Germinal center (tissue), 1 donor: ENCODE data around the gene PRKCB.

Source experiments
- DNase-seq: peaks from one replicate; pipeline ENCODE4 v3.0.0; 2012; ENCODE audit warnings: mixed read lengths, low spot score

The PRKCB gene

DNA sequence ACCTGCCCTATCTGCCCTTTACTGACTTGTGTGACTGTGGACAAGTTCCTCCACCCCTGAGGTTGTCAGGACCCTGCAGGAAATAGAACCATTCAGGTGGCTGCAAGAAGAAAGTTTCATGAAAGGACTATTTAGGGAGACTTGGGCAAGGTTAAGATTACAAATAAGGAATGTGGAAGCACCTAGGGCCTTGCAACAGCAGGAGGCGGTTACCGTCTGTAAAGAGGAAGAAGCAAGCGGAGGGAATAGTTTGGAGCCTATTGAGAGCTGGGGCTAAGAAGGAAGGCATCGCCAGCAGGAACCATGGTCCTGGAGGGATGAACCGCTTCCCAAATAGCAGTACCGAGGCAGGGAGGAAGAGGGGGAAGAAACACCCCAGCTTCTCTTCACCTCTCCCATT, 132.4 kb downstream of the PRKCB start:
- DNase-seq, result no peak

DNA sequence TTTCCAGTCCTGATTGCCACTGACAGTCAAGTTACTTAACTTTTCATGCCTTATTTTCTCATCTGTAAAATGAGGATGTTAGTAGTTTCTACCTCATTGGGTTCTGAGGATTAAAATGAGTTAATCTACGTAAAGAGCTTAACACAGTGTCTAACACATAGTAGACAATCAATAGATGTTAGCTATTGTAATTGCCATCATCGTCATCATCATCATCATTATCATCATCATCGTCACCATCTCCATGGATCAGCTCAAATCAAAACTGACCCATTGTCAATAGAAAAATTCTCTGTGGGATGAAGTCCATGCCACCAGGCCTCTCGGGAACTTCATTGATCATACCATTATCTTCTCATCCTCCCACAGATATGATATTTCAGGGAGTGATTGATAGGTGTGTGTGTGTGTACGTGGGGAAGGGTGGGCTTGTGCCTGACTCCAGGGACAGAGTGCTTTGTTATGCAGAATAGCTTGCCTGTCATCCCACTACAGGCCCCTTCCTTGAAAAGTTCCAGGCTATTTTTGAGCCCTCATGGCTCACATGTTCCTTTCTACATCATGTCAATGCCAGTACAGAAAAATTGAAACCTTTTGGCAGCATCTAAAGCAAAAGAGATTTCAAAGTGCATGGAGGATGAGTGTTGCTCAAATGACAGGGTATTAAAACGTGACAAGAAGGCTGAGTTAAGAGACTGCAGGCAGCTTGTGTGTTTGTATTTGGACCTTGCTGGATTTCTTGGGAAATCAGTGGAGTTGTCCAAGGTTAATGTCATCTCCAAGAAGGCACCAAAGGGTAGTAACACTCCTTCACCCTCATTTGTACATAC, 133.9 kb downstream of the PRKCB start:
- no peak for DNase-seq

DNA sequence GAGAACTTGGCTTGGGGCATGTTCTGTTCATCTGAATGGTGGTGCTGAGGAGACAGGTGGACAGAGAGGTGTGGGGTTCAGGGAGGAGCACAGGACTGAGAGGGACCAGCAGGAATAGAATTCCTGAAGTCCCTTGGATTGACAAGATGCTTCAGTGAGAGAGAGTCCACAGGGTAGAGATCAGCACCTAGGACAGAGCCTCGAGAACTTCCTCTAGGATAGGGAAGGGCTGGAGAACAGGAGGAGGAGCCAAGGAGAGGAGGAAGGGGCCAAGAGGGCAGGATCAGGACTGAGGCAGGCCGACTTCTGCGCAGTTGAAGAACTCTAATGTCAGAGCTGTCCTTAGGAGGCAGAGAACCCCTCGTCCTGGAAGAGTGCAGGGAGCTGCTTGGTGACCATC, 138.4 kb downstream of the PRKCB start:
- DNase-seq, result no peak

- no peak for DNase-seq
Measured at GRCh38 chr16:23975293-23975692, 139.5 kb downstream of the PRKCB start.

DNA sequence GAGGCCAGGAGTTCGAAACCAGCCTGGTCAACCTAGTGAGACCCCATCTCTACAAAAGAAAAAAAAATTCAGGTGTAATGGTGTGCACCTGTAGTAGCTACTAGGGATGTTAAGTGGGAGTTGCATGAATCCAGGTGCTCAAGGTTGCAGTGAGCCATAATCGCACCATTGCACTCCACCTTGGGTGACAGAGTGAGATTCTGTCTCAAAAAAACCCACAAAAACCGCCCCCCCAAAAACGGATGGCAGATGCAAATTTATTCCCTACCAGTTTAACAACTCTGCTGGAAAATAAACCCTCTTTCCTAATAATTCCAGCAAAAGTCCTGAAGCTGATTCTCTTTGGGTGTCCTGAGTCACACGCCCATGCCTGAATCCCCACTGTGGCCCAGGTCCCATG, 140.3 kb downstream of the PRKCB start:
- no peak for DNase-seq

DNA sequence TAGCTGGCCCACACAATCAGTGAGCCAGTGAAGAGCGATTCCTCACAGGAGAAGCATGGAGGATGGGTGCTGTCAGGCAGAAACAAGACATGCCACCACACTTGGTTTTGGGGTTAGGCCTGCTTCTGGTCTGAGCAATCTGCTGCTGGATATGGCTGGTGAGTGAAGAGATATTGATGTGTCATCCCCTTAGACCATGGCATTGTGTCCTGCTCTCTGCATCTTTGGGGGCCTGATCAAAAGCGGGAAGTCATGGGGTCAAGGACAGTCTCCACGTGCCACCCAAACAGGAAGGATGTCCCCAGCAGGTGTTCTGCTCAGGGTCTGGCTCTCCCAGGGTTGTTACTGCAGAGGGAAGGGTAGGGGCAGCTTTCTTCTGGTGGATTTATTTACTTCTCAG, 140.7 kb downstream of the PRKCB start:
- DNase-seq, result no peak

- no peak for DNase-seq
Measured at GRCh38 chr16:23979441-23979840, 143.7 kb downstream of the PRKCB start.

DNA sequence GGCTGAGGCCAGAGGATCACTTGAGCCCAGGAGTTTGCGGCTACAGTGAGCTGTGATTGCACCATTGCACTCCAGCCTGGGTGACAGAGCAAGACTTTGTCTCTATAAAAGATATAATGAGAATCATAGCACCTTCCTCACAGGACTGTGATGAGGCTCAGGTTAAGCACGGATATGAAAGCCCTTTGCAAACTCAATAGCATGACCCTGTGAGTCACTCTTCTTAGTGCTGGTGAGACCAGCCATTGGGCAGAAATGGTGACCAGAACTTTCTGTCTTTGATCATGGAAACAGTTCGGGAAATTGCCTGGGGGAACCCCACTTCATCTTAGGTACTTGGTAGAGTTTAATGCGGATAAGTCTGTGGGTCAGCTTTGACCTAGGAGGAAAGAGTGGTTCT, 144.2 kb downstream of the PRKCB start:
- no peak for DNase-seq

DNA sequence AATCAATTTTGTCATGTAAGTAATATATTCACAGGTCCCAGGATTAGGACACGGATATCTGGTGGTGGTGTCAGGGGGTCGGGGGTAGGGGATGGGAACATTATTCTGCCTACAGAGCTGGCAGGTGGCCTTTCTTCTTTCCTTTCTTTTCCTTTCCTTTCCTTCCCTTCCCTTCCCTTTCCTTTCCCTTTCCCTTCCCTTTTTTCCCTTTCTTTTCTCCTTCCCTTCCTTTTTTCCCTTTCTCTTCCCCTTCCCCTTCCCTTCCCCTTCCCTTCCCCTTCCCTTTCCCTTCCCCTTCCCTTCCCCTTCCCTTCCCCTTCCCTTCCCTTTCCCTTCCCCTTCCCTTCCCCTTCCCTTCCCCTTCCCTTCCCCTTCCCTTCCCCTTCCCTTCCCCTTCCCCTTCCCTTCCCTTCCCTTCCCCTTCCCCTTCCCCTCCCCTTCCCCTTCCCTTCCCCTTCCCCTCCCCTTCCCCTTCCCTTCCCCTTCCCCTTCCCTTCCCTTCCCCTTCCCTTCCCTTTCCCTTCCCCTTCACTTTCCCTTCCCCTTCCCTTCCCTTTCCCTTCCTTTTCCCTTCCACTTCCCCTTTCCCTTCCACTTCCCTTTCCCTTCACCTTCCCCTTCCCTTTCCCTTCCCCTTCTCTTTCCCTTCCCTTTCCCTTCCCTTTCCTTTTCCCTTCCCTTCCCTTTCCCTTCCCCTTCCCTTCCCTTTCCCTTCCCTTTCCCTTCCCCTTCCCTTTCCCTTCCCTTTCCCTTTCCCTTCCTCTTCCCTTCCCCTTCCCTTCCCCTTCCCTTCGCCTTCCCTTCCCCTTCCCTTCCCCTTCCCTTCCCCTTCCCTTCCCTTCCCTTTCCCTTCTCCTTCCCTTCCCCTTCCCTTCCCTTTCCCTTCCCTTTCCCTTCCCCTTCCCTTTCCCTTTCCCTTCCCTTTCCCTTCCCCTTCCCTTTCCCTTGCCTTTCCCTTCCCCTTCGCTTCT, 145.9 kb downstream of the PRKCB start:
- no peak for DNase-seq

GRCh38 chr16:23986455-23986854, 150.7 kb downstream of the PRKCB start:
- DNase-seq, result no peak

GRCh38 chr16:23987443-23987842, 151.7 kb downstream of the PRKCB start:
- no peak for DNase-seq

- no peak for DNase-seq
Measured at GRCh38 chr16:23990507-23990906, 154.7 kb downstream of the PRKCB start.

DNA sequence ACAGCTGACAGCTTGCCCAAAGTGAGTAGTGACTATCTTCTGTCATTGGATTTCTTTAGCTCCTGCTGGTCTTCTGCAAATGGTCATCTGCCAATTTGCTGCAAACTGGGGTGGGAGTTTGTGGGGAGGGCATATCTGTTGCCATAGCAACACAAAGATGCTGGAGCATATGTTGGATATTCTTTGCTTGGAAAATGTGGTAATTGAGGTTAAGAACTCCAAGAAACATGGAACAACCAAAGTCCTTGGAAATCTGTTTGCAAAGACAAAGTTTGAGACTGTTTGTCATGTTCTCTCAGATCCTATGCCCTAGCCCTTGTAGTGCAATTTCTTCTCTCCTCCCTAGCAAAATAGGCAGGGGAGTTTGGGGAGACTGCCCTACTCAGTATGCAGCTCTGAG, 155.3 kb downstream of the PRKCB start:
- no peak for DNase-seq

GRCh38 chr16:23994615-23995014, 158.8 kb downstream of the PRKCB start:
- no peak for DNase-seq

DNA sequence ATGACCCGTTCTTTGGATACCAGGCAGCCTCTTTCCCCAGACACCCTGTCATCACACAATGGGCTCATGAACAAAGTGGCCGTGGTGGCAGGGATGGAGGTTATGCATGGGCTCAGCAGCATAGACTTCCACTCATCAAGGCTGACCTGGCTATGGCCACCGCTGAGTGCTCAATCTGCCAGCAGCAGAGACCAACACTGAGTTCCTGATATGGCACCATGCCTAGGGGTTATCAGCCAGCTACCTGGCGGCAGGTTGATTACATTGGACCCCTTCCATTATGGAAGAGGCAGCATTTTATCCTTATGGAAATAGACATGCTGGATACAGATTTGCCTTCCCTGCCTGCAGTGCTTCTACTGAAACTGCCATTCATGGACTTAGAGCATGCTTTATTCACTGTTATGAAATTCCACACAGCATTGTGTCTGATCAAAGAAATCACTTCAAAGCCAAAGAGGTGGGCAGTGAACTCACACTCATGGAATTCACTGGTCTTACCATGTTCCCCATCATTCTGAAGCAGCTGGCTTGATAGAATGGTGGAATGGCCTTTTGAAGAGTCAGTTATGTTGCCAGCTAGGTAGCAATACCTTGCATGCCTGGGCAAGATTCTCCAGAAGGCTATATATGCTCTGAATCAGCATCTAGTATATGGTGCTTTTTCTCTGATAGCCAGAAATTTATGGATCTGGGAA, 160.6 kb downstream of the PRKCB start:
- no peak for DNase-seq

DNA sequence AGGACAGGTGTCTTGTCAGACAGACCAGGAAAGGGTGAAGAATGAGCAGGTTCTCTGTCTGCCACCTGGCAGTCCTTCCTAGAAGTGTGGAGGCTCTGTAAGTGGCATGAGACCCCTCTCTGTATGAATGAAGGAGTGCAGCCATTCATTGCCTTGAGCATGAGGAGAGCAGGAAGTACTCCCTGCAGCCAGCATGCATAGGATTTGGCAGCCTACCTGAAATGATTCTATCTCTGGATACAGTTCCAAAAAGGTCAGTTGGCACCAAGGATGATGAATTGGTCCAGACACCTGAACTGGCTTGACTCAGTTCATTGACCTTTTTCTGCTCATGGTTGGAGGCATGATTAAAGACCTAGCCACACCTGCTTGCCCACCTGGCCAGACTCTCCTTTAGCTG, 163.0 kb downstream of the PRKCB start:
- DNase-seq, result no peak

DNA sequence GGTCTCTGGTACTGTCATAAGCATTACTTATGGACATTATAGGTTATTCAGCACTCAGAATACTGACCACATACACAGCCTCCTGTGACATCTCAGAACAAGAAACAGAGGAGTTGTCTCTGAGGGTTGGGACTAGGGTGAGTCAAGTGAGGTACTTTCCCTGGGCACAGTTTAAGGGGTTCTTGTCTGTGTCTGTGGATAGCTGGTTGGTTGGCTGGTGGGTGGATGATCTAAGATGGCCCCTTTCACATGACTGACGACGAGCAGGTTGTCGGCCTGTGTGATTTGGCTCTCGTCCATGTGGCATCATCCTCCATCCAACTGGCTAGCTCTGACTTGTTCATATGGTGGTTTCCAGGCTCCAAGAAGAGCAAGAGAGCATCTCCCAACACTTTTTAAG, 163.9 kb downstream of the PRKCB start:
- DNase-seq, result no peak

- DNase-seq, result no peak
Measured at GRCh38 chr16:24001710-24002109, 165.9 kb downstream of the PRKCB start.

GRCh38 chr16:24002619-24003018, 166.8 kb downstream of the PRKCB start:
- no peak for DNase-seq

- DNase-seq, result no peak
Measured at GRCh38 chr16:24005577-24005976, 169.8 kb downstream of the PRKCB start.

GRCh38 chr16:24007391-24007790, 171.6 kb downstream of the PRKCB start:
- no peak for DNase-seq

DNA sequence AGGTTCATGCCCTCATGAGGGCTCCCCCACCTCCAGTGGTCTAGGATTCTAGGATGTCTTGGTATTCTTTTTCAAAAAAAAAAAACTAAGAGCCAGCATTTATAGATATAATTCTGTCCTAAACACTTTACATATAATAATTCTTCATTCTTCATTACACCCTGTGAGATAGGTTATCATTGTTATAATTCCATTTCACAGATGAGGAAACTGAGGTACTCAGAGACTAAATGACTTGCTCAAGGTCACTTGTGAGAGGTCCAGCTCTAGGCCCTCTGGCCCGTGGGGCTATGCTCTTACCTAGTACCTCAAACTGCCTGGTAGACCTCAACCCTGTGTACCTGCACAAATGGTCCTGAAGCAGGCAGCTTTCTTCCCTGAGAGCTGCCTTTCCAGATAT, 172.2 kb downstream of the PRKCB start:
- DNase-seq, result no peak

- no peak for DNase-seq
Measured at GRCh38 chr16:24009098-24009497, 173.3 kb downstream of the PRKCB start.
